NCI-H774 (cell line): ENCODE results near the gene PI4KA.
"Not testable (repeated sequence)": the region's sequence is repeated elsewhere in the genome, so short reads cannot be mapped to it uniquely, and the experiment has no call there.

Source experiments
- DNase-seq: peaks from one replicate; lab custom pipeline; 2025; lab: John Stamatoyannopoulos, UW

PI4KA gene

GRCh38 chr22:20775342-20775895 lies 83.2 kb downstream of the PI4KA start:
- no peak for DNase-seq

- DNase-seq = no peak
Observed at GRCh38 chr22:20774882-20775281, 83.7 kb downstream of the PI4KA start.

GRCh38 chr22:20773793-20774212 lies 84.8 kb downstream of the PI4KA start, which contains the start of gene SERPIND1:
SERPIND1 (plus strand) TSS chr22:20774113; CDS start chr22:20779313, 5,200 bp downstream.
- no peak for DNase-seq

GRCh38 chr22:20771918-20772625 lies 86.5 kb downstream of the PI4KA start:
- DNase-seq = no peak

- DNase-seq = not testable (repeated sequence)
Observed at GRCh38 chr22:20769496-20769826, 89.2 kb downstream of the PI4KA start.

GRCh38 chr22:20766530-20766929 lies 92.1 kb downstream of the PI4KA start:
- no peak for DNase-seq

GRCh38 chr22:20765938-20766337 lies 92.7 kb downstream of the PI4KA start:
- DNase-seq = no peak

- DNase-seq = no peak
Observed at GRCh38 chr22:20764729-20765128, 93.9 kb downstream of the PI4KA start.

GRCh38 chr22:20764471-20764720 lies 94.2 kb downstream of the PI4KA start:
- DNase-seq = no peak

GRCh38 chr22:20763630-20764470 lies 94.8 kb downstream of the PI4KA start:
- no peak for DNase-seq

GRCh38 chr22:20762233-20762796 lies 96.3 kb downstream of the PI4KA start:
- no peak for DNase-seq

- no peak for DNase-seq
Observed at GRCh38 chr22:20761536-20761935, 97.1 kb downstream of the PI4KA start.

GRCh38 chr22:20760084-20760483 lies 98.5 kb downstream of the PI4KA start:
- DNase-seq = no peak

- DNase-seq = no peak
Observed at GRCh38 chr22:20758688-20759087, 99.9 kb downstream of the PI4KA start.

- DNase-seq = no peak
Observed at GRCh38 chr22:20756846-20757245, 101.8 kb downstream of the PI4KA start.

GRCh38 chr22:20752873-20753272 lies 105.7 kb downstream of the PI4KA start:
- DNase-seq = no peak

- DNase-seq = no peak
Observed at GRCh38 chr22:20752104-20752741, 106.4 kb downstream of the PI4KA start.

- DNase-seq = no peak
Observed at GRCh38 chr22:20751185-20751851, 107.3 kb downstream of the PI4KA start.

- peak; percentile 12 for DNase-seq
Observed at GRCh38 chr22:20750461-20751184, 108.0 kb downstream of the PI4KA start.

GRCh38 chr22:20749453-20749852 lies 109.2 kb downstream of the PI4KA start:
- no peak for DNase-seq

GRCh38 chr22:20748731-20749428 lies 109.7 kb downstream of the PI4KA start:
- no peak for DNase-seq
